ENCODE data around the gene NRCAM. TPM values are rescaled to one million over a fixed set of nuclear protein-coding genes. Genes with fewer than 3 reads are reported as not detected.

Gene NRCAM
- total and polyA plus RNA-seq, 2 experiments from 2014 or later: 0.76 to 3.9 TPM

GRCh38 chr7:108292541-108292940 is 163.7 kb downstream of the NRCAM start:
- TF ChIP-seq CTCF (IDR thresholded peaks at IDR 0.05; ENCODE audit: low read depth, low read length): no peak

GRCh38 chr7:108291791-108292440 is 164.3 kb downstream of the NRCAM start:
- Histone ChIP-seq H3K4me3 (no peak overlapping the region), H3K9me3 (ENCODE audit: low read depth) (no peaks in the 10 kb centered on the region)
- DNase-seq (ENCODE audit: low read depth in 1 of 2, low spot score in 1 of 2): peak in 1 of 2 donors; percentile 73

More at GRCh38 chr7:108292541-108292940, 163.7 kb downstream of the NRCAM start:
- Histone ChIP-seq H3K36me3 (no peaks in the 10 kb centered on the region), H3K27ac (no peak overlapping the region), H3K9me3 (ENCODE audit: low read depth) (no peaks in the 10 kb centered on the region), H3K4me3 (no peak overlapping the region), H3K27me3 (no peaks in the 10 kb centered on the region), H3K4me1 (ENCODE audit: low read depth) (no peaks in the 10 kb centered on the region)
- DNase-seq (ENCODE audit: low read depth in 1 of 2, low spot score in 1 of 2): peak in 1 of 2 donors; percentile 46

GRCh38 chr7:108291152-108291508 is 165.1 kb downstream of the NRCAM start:
- no peaks in the 10 kb centered on the region for H3K36me3 ChIP-seq
- H3K4me1 ChIP-seq (ENCODE audit: low read depth): no peaks in the 10 kb centered on the region
- no peak overlapping the region for H3K4me3 ChIP-seq
- no peaks in the 10 kb centered on the region for H3K27me3 ChIP-seq
- H3K27ac ChIP-seq: no peak overlapping the region
- no peak for TF ChIP-seq CTCF (IDR thresholded peaks at IDR 0.05; ENCODE audit: low read depth, low read length)
- no peaks in the 10 kb centered on the region for H3K9me3 ChIP-seq (ENCODE audit: low read depth)
- no peak for DNase-seq (ENCODE audit: low read depth in 1 of 2, low spot score in 1 of 2)

More at GRCh38 chr7:108291791-108292440, 164.3 kb downstream of the NRCAM start:
- Histone ChIP-seq H3K27me3 (no peaks in the 10 kb centered on the region), H3K4me1 (ENCODE audit: low read depth) (no peaks in the 10 kb centered on the region), H3K27ac (no peak overlapping the region), H3K36me3 (no peaks in the 10 kb centered on the region)
- no peak for TF ChIP-seq CTCF (IDR thresholded peaks at IDR 0.05; ENCODE audit: low read depth, low read length)

- H3K4me3 ChIP-seq: no peak overlapping the region
- no peaks in the 10 kb centered on the region for H3K9me3 ChIP-seq (ENCODE audit: low read depth)
- no peaks in the 10 kb centered on the region for H3K4me1 ChIP-seq (ENCODE audit: low read depth)
- H3K27ac ChIP-seq: no peak overlapping the region
- H3K36me3 ChIP-seq: no peaks in the 10 kb centered on the region
- peak in 1 of 2 donors; percentile 53 for DNase-seq (ENCODE audit: low read depth in 1 of 2, low spot score in 1 of 2)
- TF ChIP-seq CTCF (IDR thresholded peaks at IDR 0.05; ENCODE audit: low read depth, low read length): no peak
- H3K27me3 ChIP-seq: no peaks in the 10 kb centered on the region
These were observed 165.6 kb downstream of the NRCAM start for GRCh38 chr7:108290459-108291151.

- H3K4me3 ChIP-seq: no peak overlapping the region
- DNase-seq (ENCODE audit: low read depth in 1 of 2, low spot score in 1 of 2): no peak
- H3K36me3 ChIP-seq: no peaks in the 10 kb centered on the region
- no peak overlapping the region for H3K27ac ChIP-seq
- H3K27me3 ChIP-seq: no peaks in the 10 kb centered on the region
- no peak for TF ChIP-seq CTCF (IDR thresholded peaks at IDR 0.05; ENCODE audit: low read depth, low read length)
- H3K9me3 ChIP-seq (ENCODE audit: low read depth): no peaks in the 10 kb centered on the region
- H3K4me1 ChIP-seq (ENCODE audit: low read depth): no peaks in the 10 kb centered on the region
These were observed 166.4 kb downstream of the NRCAM start for GRCh38 chr7:108289852-108290251.

All from cardiac muscle cell (in vitro differentiated cells and primary cell).